ENCODE data around the gene HSPA4. TPM values are rescaled to one million over a fixed set of nuclear protein-coding genes. Genes with fewer than 3 reads are reported as not detected.
"Not testable (repeated sequence)": the region's sequence is repeated elsewhere in the genome, so short reads cannot be mapped to it uniquely, and the experiment has no call there.

Gene HSPA4
- total RNA-seq, 4 donors from 2014 or later: 43.3 to 81.7 (median 61.5) TPM

GRCh38 chr5:133123297-133123696 is 71.5 kb downstream of the HSPA4 start:
- ATAC-seq (ENCODE audit: low FRiP score) (no peak), DNase-seq (ENCODE audit: low spot score) (no peak)
- no peak for TF ChIP-seq CTCF (IDR thresholded peaks at IDR 0.05)

DNA sequence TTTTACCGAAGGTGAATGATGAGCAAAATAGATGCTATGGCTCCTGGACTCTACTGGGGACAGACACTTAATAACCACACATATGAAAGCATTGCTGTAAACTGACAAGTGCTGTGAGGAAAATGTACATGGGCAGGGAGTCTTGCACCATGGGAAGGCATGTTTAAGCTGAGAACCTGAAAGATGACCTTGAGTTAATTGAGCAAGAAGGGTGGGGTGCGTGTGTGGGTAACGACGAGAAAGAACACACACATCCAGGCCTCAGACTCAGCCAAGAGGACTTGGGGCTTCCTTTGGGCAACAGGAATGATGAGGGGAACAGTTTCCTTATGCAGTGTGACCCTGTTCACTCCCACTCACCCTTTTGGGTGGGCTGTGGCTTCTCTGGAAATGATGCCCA is 73.1 kb downstream of the HSPA4 start:
- TF ChIP-seq CTCF (IDR thresholded peaks at IDR 0.05): no peak
- no peak for DNase-seq (ENCODE audit: low spot score)
- no peak for ATAC-seq (ENCODE audit: low FRiP score)

DNA sequence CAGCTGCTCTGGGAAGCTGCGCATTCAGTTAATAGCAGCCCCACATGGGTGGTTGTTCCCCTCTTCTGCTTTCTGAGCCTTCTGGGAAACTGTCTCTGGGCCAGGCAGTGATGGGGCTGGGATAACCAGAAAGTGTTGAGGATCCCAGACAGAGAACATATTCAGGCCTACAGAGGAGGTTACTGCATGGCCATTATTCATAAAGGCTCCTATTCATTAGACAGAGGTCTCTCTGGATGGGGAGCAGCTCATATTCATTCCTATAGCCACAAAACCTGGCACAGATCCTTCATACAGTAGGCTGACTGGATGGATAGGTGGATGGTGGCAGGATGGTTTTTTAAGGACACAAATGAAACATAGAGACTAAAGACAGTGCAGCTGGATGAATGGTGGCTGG is 76.3 kb downstream of the HSPA4 start:
- TF ChIP-seq CTCF (IDR thresholded peaks at IDR 0.05): no peak
- ATAC-seq (ENCODE audit: low FRiP score): no peak
- no peak for DNase-seq (ENCODE audit: low spot score)

DNA sequence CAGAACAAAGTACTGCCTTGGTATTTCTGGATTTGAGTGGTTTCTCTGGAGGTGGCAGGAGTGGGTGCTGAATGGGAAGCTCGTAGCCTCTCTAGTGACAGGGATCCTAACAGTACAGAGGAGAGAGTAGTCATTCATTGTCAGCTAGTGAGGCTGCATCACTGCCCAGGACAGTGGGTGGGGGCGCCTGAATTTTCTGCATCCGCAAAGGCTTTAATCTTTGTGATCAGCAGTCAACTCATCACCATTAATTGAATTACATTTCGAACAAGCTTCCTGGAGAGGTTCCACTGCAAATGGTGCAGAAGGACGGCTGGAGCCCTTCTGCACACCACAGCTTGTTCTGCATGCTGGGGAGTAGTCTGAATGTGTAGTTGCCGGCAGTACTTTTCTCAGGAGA is 77.5 kb downstream of the HSPA4 start:
- no peak for TF ChIP-seq CTCF (IDR thresholded peaks at IDR 0.05)
- DNase-seq (ENCODE audit: low spot score) (no peak), ATAC-seq (ENCODE audit: low FRiP score) (no peak)

- DNase-seq (ENCODE audit: low spot score) (no peak), ATAC-seq (ENCODE audit: low FRiP score) (no peak)
- TF ChIP-seq CTCF (IDR thresholded peaks at IDR 0.05): no peak
Measured at GRCh38 chr5:133129950-133130349, 78.1 kb downstream of the HSPA4 start.

GRCh38 chr5:133130387-133131118 is 78.7 kb downstream of the HSPA4 start:
- no peak for DNase-seq (ENCODE audit: low spot score)
- TF ChIP-seq CTCF (IDR thresholded peaks at IDR 0.05): no peak
- ATAC-seq (ENCODE audit: low FRiP score): no peak

GRCh38 chr5:133132717-133133116 is 80.9 kb downstream of the HSPA4 start:
- ATAC-seq (ENCODE audit: low FRiP score): no peak
- no peak for TF ChIP-seq CTCF (IDR thresholded peaks at IDR 0.05)

DNA sequence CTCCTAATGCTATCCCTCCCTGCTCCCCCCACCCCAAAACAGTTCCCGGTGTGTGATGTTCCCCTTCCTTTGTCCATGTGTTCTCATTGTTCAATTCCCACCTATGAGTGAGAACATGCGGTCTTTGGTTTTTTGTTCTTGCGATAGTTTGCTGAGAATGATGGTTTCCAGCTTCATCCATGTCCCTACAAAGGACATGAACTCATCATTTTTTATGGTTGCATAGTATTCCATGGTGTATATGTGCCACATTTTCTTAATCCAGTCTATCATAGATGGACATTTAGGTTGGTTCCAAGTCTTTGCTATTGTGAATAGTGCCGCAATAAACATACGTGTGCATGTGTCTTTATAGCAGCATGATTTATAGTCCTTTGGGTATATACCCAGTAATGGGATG is 81.4 kb downstream of the HSPA4 start:
- not testable (repeated sequence) for DNase-seq (ENCODE audit: low spot score); ATAC-seq (ENCODE audit: low FRiP score)

More at GRCh38 chr5:133132717-133133116, 80.9 kb downstream of the HSPA4 start:
- DNase-seq (ENCODE audit: low spot score): no peak

DNA sequence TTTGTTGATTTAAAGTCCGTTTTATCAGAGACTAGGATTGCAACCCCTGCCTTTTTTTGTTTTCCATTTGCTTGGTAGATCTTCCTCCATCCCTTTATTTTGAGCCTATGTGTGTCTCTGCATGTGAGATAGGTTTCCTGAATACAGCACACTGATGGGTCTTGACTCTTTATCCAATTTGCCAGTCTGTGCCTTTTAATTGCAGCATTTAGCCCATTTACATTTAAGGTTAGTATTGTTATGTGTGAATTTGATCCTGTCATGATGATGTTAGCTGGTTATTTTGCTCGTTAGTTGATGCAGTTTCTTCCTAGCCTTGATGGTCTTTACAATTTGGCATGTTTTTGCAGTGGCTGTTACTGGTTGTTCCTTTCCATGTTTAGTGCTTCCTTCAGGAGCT is 85.1 kb downstream of the HSPA4 start:
- ATAC-seq (ENCODE audit: low FRiP score); DNase-seq (ENCODE audit: low spot score): not testable (repeated sequence)

Measured in omental fat pad (tissue), 4 donors.